ENCODE results near the gene OGFOD3.
"Not testable (repeated sequence)": the region's sequence is repeated elsewhere in the genome, so short reads cannot be mapped to it uniquely, and the experiment has no call there.

The OGFOD3 gene, protein sequence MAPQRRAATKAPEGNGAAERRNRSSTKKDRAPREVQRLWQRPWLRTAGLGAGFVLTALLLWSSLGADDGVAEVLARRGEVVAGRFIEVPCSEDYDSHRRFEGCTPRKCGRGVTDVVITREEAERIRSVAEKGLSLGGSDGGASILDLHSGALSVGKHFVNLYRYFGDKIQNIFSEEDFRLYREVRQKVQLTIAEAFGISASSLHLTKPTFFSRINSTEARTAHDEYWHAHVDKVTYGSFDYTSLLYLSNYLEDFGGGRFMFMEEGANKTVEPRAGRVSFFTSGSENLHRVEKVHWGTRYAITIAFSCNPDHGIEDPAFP

DNA sequence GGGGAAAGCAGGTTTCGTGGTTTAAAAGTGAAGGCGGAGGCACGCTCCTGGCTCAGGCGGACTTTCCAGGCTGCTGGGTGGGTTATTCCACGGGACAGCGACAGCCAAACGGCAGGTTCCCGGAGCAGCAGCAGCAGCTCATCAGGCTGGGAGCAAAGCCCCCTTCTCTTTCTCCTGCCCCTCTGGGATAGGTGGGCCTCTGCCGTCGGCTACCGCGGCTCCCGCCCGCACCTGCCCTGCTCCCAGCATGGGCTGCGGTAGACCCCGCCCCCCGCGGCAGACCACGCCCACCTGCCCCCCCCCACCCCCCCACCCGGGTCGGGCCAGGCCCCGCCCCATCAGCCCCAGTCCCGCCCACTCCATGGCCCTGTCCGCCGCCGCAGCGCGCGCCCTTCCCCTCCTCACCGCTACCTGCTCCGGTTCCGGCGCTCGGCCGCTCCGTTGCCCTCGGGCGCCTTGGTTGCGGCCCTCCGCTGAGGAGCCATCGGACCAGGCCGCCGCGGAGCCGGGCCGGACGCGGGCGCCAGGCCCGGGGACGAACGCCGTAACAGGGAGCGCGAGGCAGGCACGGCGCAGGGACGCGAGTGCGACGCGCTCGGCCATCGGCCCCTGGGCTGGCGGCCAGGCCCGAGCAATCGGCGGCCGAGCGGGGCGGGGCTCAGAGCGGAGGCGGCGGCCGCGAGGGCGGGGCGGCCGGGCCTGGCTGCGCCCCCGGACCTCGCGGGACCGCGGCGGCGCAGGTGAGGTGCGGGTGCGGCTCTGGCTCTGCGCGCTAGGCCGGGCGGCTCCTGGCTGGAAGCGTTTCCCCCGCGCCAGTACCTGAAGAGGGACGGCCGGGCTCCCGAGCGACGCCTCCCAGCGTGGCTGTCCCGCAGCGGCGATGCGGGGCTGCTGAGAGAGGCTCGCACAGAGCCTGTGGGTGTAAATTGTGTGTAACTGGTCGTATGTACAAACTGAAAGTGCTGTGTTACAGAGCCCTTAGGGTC, at the start of gene OGFOD3, which contains the start of gene HEXD:
OGFOD3 (minus strand) TSS at position 586 of the 986 bp plus-strand sequence; CDS start at position 485, 101 bp downstream.
HEXD (plus strand) TSS at position 347 of the 986 bp plus-strand sequence. CDS start 1,453 bp downstream, outside the sequence.
- DNase-seq (ENCODE audit: low spot score) = peak; percentile 83

DNA sequence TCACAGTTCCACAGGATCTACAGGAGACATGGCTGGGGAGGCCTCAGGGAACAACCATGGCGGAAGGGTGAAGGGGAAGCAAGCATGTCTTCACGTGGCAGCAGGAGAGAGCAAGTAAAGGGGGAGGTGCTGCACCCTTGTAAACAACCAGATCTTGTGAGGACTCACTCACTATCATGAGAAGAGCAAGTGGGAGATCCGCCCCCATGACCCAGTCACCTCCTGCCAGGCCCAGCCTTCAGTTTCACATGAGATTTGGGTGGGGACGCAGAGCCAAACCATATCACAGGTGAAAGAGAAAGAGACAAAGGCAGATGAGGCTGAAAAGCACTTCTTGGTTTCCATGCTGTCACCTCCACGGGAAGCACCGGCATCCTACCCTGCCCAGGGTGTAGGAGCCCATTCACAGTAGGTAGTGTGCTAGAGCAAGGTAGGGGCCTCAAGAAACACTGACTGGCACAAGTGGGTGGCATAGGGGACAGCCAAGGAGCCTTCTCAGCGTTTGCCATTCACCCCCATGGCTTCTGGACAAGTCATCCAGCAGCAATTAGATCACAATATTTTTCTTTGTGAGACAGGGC, 46.7 kb upstream of the OGFOD3 start:
- no peak for DNase-seq (ENCODE audit: low spot score)

- DNase-seq (ENCODE audit: low spot score) = no peak
Observed at GRCh38 chr17:82464567-82464929, 46.2 kb upstream of the OGFOD3 start.

GRCh38 chr17:82463925-82464566, 45.7 kb upstream of the OGFOD3 start:
- DNase-seq (ENCODE audit: low spot score) = no peak

- no peak for DNase-seq (ENCODE audit: low spot score)
Observed at GRCh38 chr17:82463391-82463790, 45.0 kb upstream of the OGFOD3 start.

DNA sequence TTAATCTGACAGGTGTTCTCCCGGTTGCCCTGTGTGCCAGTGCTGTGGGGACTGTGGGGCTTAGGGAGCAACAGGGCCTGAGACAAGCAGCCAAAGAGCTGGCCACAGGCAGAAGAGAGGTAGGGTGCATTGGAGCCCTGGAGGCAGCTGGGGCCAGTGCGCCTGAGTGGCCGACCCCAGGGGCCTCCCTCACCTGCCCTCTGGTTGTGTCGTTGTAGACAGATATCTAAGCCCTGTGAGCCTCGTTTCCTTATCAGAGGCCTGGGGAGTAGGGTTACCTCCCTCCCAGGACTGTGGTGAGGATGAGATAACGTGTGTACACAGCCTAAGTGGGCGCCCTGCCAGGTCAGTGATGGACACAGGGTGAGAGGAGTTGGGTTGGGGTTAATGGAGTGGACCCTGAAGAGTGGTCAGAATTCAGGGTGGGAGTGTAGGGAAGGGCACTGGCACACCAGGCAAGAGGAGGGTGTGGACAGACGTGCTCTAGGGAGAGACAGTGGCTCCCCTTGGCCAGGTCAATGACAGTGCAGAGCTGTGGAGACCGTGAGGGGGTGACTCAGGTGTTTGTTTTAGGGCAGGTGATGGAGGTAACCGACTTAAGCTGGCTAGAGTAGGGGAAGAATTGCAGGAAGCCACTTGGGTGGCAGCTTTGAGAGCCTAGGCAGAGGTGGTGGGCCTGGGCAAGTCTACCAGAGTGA, 43.6 kb upstream of the OGFOD3 start:
- DNase-seq (ENCODE audit: low spot score) = no peak

DNA sequence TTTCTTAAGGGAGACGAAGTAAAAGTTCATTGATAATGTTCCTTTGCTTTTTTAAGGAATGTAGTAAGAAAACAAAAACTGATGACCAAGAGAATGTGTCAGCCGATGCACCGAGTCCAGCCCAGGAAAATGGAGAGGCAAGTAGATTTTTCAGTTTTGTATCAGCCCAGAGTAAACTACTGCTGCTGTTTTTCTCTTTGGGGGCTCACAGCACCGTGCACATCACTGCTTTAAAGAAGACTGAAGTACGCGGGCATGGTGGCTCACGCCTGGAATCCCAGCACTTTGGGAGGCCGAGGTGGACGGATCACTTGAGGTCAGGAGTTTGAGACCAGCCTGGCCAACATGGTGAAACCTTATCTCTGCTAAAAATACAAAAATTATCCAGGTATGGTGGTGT, 41.5 kb upstream of the OGFOD3 start:
- DNase-seq (ENCODE audit: low spot score) = not testable (repeated sequence)

GRCh38 chr17:82458885-82459424, 40.6 kb upstream of the OGFOD3 start:
- DNase-seq (ENCODE audit: low spot score) = peak; percentile 33

DNA sequence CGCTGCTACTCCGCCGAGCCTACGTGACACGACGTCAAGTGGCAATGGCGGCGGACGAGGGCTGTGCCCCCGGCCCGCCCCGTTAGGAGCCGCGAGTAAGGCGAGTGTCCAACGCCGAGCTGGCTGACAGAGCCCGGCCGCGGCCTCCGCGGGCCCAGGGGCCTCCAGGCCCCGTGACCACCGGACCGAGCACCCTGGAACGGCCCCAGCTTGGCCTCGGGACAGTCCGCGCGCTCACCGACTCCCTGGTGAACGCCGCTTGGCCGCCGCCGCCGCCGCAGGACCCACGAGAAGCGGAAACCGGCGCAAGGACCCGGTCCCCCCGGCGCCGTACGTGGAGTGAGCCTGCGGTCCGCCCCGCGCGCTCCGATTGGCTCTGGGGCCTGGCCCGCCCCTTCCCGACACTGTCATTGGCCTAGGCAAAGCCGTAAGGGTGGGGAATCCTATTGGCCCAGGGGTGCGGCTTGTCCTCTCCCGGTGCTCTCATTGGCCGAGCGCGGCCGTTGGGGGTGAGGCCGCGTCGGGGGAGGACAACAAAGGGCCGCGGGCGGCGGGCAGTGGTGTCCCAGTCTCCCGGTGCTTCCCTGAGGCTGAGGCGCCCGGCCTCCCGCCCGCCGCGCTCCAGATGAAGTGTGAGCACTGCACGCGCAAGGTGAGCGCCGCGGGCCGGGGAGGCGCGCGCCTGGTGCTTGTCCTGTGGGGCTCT, 39.9 kb upstream of the OGFOD3 start, which contains the start of gene NARF:
NARF (plus strand) TSS at position 563 of the 706 bp plus-strand sequence; CDS start at position 626, 63 bp downstream.
- peak; percentile 99 for DNase-seq (ENCODE audit: low spot score)

DNA sequence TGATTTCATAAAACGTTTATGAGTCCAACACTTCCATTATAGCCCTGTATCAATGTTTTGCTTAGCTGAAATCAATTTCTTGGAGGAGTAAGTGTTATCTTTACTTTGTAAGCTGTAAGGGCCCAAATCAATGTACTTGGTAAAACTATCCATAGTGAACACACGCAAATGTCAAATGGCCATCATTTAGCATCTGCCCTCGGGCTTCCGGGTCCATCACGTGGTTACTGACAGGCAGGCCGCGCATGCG, 39.5 kb upstream of the OGFOD3 start:
- DNase-seq (ENCODE audit: low spot score) = no peak

DNA sequence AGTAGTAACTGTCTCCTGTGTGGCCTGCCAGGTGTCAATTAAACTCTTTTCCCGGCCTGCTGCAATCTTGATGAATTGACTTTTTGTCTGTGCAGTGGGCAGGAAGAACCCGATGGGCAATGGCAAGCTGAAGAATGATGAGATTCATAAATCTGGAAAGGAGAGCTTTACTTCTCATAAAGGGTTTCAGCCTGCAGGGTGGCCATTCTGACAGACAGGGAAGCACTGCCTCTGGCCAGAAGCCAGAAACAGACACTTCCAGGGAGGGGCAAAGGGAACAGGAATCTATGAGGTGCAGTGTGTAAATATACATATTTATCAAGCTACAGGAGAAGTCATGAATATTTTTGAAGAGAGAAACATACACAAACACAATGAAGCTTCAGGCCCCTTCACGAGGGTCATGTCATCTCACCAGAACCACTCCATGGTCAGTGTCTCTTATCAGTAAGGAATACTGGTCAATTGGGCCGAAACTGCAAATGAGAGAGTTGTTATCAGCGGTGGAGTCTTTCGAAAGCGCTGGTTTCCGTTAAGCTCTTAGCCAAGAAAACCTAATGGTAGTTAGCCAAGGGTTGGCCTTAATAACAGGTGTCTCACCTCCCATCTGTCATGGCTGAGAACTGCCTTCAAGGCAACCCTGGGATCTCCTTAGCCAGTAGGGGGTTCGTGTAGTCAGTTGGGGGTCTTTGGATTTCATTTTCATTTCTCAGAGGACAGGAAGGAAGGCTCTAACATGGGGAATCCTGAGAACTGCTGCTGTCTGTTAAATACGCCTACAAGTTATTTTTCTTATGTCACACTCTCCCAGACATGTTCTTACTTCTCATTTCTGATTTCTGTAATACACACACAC, 38.9 kb upstream of the OGFOD3 start:
- DNase-seq (ENCODE audit: low spot score) = no peak

DNA sequence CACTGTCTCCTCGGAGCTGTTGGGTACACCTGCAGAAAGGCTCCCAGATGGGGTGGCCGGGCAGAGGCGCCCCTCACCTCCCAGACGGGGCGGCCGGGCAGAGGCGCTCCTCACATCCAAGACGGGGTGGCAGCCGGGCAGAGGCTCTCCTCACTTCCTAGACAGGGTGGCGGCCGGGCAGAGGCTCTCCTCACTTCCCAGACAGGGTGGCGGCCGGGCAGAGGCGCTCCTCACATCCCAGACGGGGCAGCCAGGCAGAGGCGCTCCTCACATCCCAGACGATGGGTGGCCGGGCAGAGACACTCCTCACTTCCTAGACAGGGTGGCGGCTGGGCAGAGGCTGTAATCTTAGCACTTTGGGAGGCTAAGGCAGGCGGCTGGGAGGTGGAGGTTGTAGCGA, 35.3 kb upstream of the OGFOD3 start:
- not testable (repeated sequence) for DNase-seq (ENCODE audit: low spot score)

GRCh38 chr17:82453151-82453550, 34.8 kb upstream of the OGFOD3 start:
- DNase-seq (ENCODE audit: low spot score) = not testable (repeated sequence)

- DNase-seq (ENCODE audit: low spot score) = no peak
Observed at GRCh38 chr17:82452162-82452561, 33.8 kb upstream of the OGFOD3 start.

GRCh38 chr17:82450357-82451106, 32.1 kb upstream of the OGFOD3 start, which contains the start of gene CYBC1:
TSS of gene CYBC1 (minus strand) at chr17:82450752. CDS start at chr17:82449254, 1,498 bp downstream.
- DNase-seq (ENCODE audit: low spot score) = peak; percentile 87

GRCh38 chr17:82449883-82450356, 31.5 kb upstream of the OGFOD3 start:
- no peak for DNase-seq (ENCODE audit: low spot score)

- no peak for DNase-seq (ENCODE audit: low spot score)
Observed at GRCh38 chr17:82449131-82449882, 30.9 kb upstream of the OGFOD3 start.

- no peak for DNase-seq (ENCODE audit: low spot score)
Observed at GRCh38 chr17:82447876-82448275, 29.5 kb upstream of the OGFOD3 start.

All from SW480 (cell line).